Keratinocyte (primary cell): ENCODE data around the gene GTF2I.
"Not testable (repeated sequence)": the region's sequence is repeated elsewhere in the genome, so short reads cannot be mapped to it uniquely, and the experiment has no call there.

ENCODE experiments used
- EZH2 ChIP-seq: IDR thresholded peaks from one replicate; pipeline ENCODE4 v1.6.1; 2012; ENCODE audit warnings: inconsistent platforms, mild to moderate bottlenecking, low read length, moderate library complexity
- TF ChIP-seq, protein P1 (sequence below), 3 experiments: IDR thresholded peaks in 1 of 3; conservative IDR thresholded peaks in 1 of 3; optimal IDR thresholded peaks in 1 of 3; 2 replicates in 2 of 3; 3 replicates in 1 of 3; pipeline versions ENCODE3 to v1.5.1; 2011; ENCODE audit warnings: low read length in 3 of 3, mild to moderate bottlenecking in 3 of 3, moderate library complexity in 2 of 3, control low read depth in 1 of 3, inconsistent platforms in 1 of 3; ENCODE audit not compliant: insufficient read depth in 2 of 3; ENCODE audit errors: extremely low read depth in 1 of 3

DNA sequence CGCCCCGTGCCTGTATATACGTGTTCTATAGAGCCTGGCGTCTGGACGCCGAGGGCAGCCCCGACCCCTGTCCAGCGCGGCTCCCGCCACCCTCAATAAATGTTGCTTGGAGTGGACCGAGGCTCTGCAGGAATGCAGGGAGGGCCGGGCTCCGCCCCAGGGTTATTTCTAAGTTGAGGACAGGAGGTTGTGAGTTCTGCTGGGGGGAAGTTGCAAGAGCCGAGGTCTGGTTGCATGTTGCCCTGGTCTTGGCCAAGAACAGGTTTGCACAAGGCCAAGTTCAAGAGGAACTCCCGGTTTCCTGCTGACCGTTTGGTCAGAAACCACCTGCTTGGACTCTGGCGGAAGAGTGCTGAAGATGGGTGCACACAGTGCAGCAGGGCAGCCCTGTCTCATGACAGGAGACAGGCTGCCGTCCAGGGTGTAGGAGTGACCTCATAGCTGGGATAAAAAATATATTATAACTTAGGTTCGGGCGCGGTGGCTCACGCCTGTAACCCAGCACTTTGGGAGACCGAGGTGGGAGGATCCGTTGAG is 131.8 kb downstream of the GTF2I start:
- TF ChIP-seq, protein P1, sequence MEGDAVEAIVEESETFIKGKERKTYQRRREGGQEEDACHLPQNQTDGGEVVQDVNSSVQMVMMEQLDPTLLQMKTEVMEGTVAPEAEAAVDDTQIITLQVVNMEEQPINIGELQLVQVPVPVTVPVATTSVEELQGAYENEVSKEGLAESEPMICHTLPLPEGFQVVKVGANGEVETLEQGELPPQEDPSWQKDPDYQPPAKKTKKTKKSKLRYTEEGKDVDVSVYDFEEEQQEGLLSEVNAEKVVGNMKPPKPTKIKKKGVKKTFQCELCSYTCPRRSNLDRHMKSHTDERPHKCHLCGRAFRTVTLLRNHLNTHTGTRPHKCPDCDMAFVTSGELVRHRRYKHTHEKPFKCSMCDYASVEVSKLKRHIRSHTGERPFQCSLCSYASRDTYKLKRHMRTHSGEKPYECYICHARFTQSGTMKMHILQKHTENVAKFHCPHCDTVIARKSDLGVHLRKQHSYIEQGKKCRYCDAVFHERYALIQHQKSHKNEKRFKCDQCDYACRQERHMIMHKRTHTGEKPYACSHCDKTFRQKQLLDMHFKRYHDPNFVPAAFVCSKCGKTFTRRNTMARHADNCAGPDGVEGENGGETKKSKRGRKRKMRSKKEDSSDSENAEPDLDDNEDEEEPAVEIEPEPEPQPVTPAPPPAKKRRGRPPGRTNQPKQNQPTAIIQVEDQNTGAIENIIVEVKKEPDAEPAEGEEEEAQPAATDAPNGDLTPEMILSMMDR (optimal IDR thresholded peaks at IDR 0.05 in 1 of 3, IDR thresholded peaks at IDR 0.05 in 1 of 3, conservative IDR thresholded peaks at IDR 0.05 in 1 of 3; ENCODE audit: extremely low read depth in 1 of 3, insufficient read depth in 2 of 3, low read length in 3 of 3): not testable (repeated sequence)
- TF ChIP-seq EZH2: not testable (repeated sequence)
